Colonic mucosa (tissue), 4 donors: ENCODE results near the gene MAPT. TPM values are rescaled to one million over a fixed set of nuclear protein-coding genes. Genes with fewer than 3 reads are reported as not detected.

Source experiments
- DNase-seq: peaks from one replicate; pipeline ENCODE4 v3.0.0-alpha.2; 2020
- H3K27ac ChIP-seq: fragments of 200-600 bp; one replicate; pipeline ENCODE4 v1.8.0; 2021
- H3K27me3 ChIP-seq: fragments of 200-600 bp; one replicate; pipeline ENCODE4 v1.8.0; 2021
- H3K36me3 ChIP-seq: fragments of 200-600 bp; one replicate; pipeline ENCODE4 v1.8.0; 2021
- H3K4me1 ChIP-seq: fragments of 200-600 bp; one replicate; pipeline ENCODE4 v1.8.0; 2021; ENCODE audit warnings: mild to moderate bottlenecking
- H3K4me3 ChIP-seq: fragments of 200-600 bp; one replicate; pipeline ENCODE4 v1.8.0; 2021
- H3K9ac ChIP-seq, 2 donors: one replicate each; pipeline ENCODE4 v1.7.0; 2013; ENCODE audit warnings: control low read depth in 2 of 2, low read depth in 2 of 2, low read length in 2 of 2
- H3K9me3 ChIP-seq: fragments of 200-600 bp; one replicate; pipeline ENCODE4 v1.8.0; 2021
- intact Hi-C: fragments of 100-400 bp; cut with DNase I; formaldehyde crosslinking; loops from one replicate; pipeline ENCODE4 v1.14.1; 2022
- total RNA-seq, 2 donors: library from RNA; stranded (reverse); fragmentation: NEBNext Ultra II Directional in 1 of 2; extraction: Animal tissue kit (Norgen Biotek cat#: 25700) in 1 of 2; gene quantifications; one replicate each; pipeline ENCODE4 v1.2.1, GENCODE V29; 2021
- TF ChIP-seq, protein P1 (sequence below): fragments of 200-600 bp; IDR thresholded peaks from one replicate; pipeline ENCODE4 v1.8.0; 2022; ENCODE audit warnings: antibody characterized with exemption, mild to moderate bottlenecking
- donor health status: healthy.
- donor health status: DM: no; HTN: no; CAD: no.
- donor health status: DM: no; HTN: no; CAD: no.

MAPT gene
- total RNA-seq, 2 donors from 2014 or later = 0.37 to 2.9 TPM

DNA sequence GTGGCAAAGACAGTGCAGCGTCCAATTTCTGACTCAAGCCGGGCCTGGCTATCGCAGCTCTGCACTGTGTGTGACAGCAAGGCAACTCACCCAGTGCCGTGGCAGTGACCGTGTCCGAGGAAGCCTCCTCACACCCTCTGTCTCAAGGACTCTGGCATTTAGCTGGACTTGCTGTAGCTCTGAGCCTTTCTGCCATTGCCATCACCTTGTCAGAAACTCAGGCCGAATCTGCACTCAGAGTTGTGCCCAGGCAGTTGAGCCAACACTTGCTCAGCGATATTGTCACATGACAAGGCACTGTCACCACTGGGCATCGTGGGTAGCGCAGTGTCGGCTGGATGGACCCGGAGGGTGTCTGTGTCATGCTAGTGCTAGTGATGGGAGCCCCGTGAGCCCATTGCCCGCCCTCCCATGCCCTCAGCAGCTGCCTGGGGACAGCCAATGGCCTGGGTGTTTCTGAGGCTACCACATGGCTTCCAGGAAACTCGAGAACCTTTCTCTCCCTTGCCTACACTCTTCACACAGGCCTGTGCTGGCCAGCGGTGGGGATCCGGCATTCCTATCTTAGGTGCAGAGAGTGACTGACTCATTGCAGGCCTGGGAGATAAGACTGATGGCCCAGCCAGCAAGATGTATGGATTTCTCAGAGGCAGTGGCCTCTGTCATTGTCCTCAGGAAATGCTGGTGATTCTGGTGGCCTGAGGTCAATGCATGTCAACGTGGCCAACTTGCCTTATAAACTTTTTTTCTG lies 82.6 kb downstream of the MAPT start:
- H3K9me3 ChIP-seq = no peaks in the 10 kb centered on the region
- no peaks in the 10 kb centered on the region for H3K27me3 ChIP-seq
- H3K9ac ChIP-seq = no peak overlapping the region
- TF ChIP-seq, protein P1, sequence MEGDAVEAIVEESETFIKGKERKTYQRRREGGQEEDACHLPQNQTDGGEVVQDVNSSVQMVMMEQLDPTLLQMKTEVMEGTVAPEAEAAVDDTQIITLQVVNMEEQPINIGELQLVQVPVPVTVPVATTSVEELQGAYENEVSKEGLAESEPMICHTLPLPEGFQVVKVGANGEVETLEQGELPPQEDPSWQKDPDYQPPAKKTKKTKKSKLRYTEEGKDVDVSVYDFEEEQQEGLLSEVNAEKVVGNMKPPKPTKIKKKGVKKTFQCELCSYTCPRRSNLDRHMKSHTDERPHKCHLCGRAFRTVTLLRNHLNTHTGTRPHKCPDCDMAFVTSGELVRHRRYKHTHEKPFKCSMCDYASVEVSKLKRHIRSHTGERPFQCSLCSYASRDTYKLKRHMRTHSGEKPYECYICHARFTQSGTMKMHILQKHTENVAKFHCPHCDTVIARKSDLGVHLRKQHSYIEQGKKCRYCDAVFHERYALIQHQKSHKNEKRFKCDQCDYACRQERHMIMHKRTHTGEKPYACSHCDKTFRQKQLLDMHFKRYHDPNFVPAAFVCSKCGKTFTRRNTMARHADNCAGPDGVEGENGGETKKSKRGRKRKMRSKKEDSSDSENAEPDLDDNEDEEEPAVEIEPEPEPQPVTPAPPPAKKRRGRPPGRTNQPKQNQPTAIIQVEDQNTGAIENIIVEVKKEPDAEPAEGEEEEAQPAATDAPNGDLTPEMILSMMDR = no peak
- no peak overlapping the region for H3K4me3 ChIP-seq
- DNase-seq = no peak
- intact Hi-C loops = no loop called here
- H3K4me1 ChIP-seq = no peaks in the 10 kb centered on the region
- H3K36me3 ChIP-seq = no peaks in the 10 kb centered on the region
- no peak overlapping the region for H3K27ac ChIP-seq

DNA sequence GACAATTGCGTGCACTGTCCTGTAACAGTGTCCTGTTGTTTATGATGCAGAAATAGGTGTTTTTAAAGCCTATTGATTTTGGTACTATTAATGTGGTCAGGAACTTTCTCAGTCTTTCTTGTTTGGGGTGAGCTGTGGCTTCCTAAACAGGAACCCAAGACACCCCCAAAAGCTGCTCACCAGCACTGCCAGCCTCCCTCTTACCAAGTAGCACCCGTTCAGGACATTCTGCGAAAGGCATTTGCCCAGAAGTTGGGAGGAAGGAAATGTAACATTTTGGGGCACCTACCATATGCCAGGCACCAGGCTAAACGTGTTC lies 83.1 kb downstream of the MAPT start:
- Histone ChIP-seq H3K27me3 (no peaks in the 10 kb centered on the region), H3K9me3 (no peaks in the 10 kb centered on the region), H3K4me1 (no peaks in the 10 kb centered on the region), H3K36me3 (no peaks in the 10 kb centered on the region), H3K27ac (no peak overlapping the region), H3K4me3 (no peak overlapping the region), H3K9ac (no peak overlapping the region)
- TF ChIP-seq, protein P1 = no peak
- no peak for DNase-seq
- intact Hi-C loops = no loop called here

DNA sequence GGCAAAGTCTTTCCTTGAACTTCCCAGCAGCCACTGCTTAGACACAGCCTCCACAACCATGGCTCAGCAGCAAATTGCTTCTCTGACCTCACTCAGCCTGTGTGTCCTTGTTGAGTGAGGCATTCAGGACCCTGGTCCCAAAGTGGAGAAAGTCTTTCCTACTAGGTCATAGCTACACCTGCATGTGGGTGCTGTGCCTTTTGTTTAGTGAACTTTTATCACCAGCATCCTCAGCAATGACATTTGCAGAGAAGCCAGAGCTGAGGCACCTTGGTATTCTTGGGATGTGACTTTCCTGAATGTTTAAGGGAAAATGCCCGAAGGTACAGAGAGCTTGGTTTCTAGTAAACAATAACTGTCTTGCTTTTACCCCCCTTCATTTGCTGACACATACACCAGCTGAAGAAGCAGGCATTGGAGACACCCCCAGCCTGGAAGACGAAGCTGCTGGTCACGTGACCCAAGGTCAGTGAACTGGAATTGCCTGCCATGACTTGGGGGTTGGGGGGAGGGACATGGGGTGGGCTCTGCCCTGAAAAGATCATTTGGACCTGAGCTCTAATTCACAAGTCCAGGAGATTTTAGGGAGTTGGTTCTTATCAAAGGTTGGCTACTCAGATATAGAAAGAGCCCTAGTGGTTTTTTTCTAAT lies 83.7 kb downstream of the MAPT start:
- TF ChIP-seq, protein P1 = no peak
- Histone ChIP-seq H3K9ac (no peak overlapping the region), H3K9me3 (no peaks in the 10 kb centered on the region), H3K27ac (no peak overlapping the region), H3K36me3 (no peaks in the 10 kb centered on the region), H3K4me3 (no peak overlapping the region), H3K27me3 (no peaks in the 10 kb centered on the region), H3K4me1 (no peaks in the 10 kb centered on the region)
- intact Hi-C loops = no loop called here
- DNase-seq = no peak

DNA sequence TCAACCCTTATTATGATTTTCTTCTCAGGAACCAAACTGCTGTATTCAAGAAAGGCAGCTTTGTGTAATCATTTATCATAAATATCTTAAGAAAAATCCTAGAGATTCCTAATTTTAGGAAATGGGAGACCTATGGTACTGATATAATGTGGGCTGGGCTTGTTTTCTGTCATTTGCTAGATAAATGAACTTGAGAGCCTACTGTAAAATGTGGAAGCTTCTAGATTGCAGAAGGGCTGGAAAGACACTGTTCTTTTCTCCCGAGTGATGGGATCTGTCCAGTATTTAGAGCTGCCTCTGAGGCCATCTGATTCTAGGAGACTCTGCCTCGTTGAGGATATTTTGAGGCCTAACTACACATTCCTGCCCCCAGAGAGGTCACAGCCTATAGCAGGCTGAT lies 84.8 kb downstream of the MAPT start:
- no peaks in the 10 kb centered on the region for H3K9me3 ChIP-seq
- no peak for DNase-seq
- no peak overlapping the region for H3K9ac ChIP-seq
- no peak overlapping the region for H3K4me3 ChIP-seq
- TF ChIP-seq, protein P1 = no peak
- H3K27ac ChIP-seq = no peak overlapping the region
- no peaks in the 10 kb centered on the region for H3K4me1 ChIP-seq
- intact Hi-C loops = no loop called here
- H3K27me3 ChIP-seq = no peaks in the 10 kb centered on the region
- no peaks in the 10 kb centered on the region for H3K36me3 ChIP-seq

DNA sequence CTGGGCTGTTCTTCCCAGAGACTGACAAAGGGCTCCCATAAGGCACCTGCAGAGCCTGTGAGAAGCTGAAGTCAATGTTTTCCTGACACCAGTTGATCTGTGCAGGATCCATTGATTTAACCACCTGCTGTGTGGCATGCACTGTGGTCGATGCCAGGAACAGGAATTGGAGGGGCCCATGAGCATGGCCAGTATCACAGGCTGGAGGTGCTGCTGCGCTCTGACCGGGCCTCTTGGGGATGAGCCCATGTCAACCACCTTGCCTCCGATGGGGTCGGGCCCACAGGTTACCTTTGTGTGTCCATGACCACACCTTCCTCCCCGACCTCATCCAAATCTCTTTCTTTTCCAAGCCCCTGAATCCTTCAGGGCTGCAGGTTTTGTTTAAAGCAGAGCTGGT lies 86.5 kb downstream of the MAPT start:
- H3K36me3 ChIP-seq = no peaks in the 10 kb centered on the region
- H3K9ac ChIP-seq = no peak overlapping the region
- H3K4me1 ChIP-seq = no peaks in the 10 kb centered on the region
- TF ChIP-seq, protein P1 = no peak
- no peak for DNase-seq
- no peaks in the 10 kb centered on the region for H3K9me3 ChIP-seq
- no peaks in the 10 kb centered on the region for H3K27me3 ChIP-seq
- no peak overlapping the region for H3K4me3 ChIP-seq
- intact Hi-C loops = no loop called here
- H3K27ac ChIP-seq = no peak overlapping the region
